Gastrocnemius medialis (tissue), 4 donors: ENCODE data around the gene STAT6. TPM values are rescaled to one million over a fixed set of nuclear protein-coding genes. Genes with fewer than 3 reads are reported as not detected.
"Not testable (repeated sequence)": the region's sequence is repeated elsewhere in the genome, so short reads cannot be mapped to it uniquely, and the experiment has no call there.

Experiments
- ATAC-seq, 2 donors: fragments of 150-250 bp; one replicate each; pipeline ENCODE4 v1.9.1; 2016
- DNase-seq, 2 donors: peaks; one replicate each; pipeline ENCODE4 v3.0.0-alpha.2; 2019
- H3K27ac ChIP-seq, 4 donors: fragments of 200-600 bp; sonication (generic); 1 replicate in 1 of 4; 2 replicates in 3 of 4; pipeline ENCODE4 v1.5.1; 2016 to 2018; ENCODE audit warnings: mild to moderate bottlenecking in 2 of 4, moderate library complexity in 1 of 4
- H3K27me3 ChIP-seq, 3 donors: fragments of 200-600 bp; sonication (generic) in 2 of 3; 1 replicate in 1 of 3; 2 replicates in 2 of 3; pipeline versions ENCODE4 v1.5.1 to v1.6.0; 2016 to 2019; ENCODE audit warnings: mild to moderate bottlenecking in 1 of 3, moderate library complexity in 1 of 3
- H3K36me3 ChIP-seq, 2 donors: fragments of 200-600 bp; sonication (generic) in 1 of 2; one replicate each; pipeline ENCODE4 v1.5.1; 2017 to 2018
- H3K4me1 ChIP-seq, 2 donors: fragments of 200-600 bp; sonication (generic) in 1 of 2; one replicate each; pipeline ENCODE4 v1.5.1; 2016 to 2017; ENCODE audit warnings: mild to moderate bottlenecking in 2 of 2
- H3K4me3 ChIP-seq, 4 donors: fragments of 200-600 bp; sonication (generic) in 3 of 4; 1 replicate in 1 of 4; 2 replicates in 3 of 4; pipeline ENCODE4 v1.5.1; 2016 to 2019; ENCODE audit warnings: mild to moderate bottlenecking in 2 of 4
- H3K9me3 ChIP-seq, 3 donors: fragments of 200-600 bp; sonication (generic) in 2 of 3; 1 replicate in 1 of 3; 2 replicates in 2 of 3; pipeline ENCODE4 v1.5.1; 2016 to 2019
- POLR2A ChIP-seq, 2 donors: fragments of 450-650 bp; IDR thresholded peaks; one replicate each; pipeline ENCODE4 v1.6.1; 2017; ENCODE audit warnings: antibody characterized with exemption in 2 of 2, mild to moderate bottlenecking in 2 of 2, moderate library complexity in 2 of 2
- in situ Hi-C, 4 donors: fragments of 200-750 bp; cut with MboI; loops; one replicate each; pipeline versions ENCODE4 v1.15.0 to v1.8.0; 2017; ENCODE audit warnings: low sequenced_read_pairs in 4 of 4
- intact Hi-C: fragments of 100-400 bp; cut with DNase I; formaldehyde crosslinking; loops from one replicate; pipeline ENCODE4 v1.15.1; 2023; ENCODE audit warnings: low total_unique reads
- total RNA-seq, 4 donors: library from RNA; depleted of rRNA; stranded (reverse); fragments of >200 nt; gene quantifications; one replicate each; pipeline versions ENCODE4 v1.1.0 to v1.2.3, GENCODE V29; 2016
- TF ChIP-seq, protein P1 (sequence below), 5 experiments: fragments of 450-650 bp in 3 of 5; fragments of 200-600 bp in 2 of 5; sonication (generic) in 2 of 5; IDR thresholded peaks in 4 of 5; conservative IDR thresholded peaks in 1 of 5; 1 replicate in 4 of 5; 2 replicates in 1 of 5; pipeline ENCODE4 v1.5.1; 2016 to 2019; ENCODE audit warnings: antibody characterized with exemption in 5 of 5, mild to moderate bottlenecking in 3 of 5, moderate library complexity in 3 of 5

STAT6 gene
- total RNA-seq, 4 donors from 2014 or later = 12.5 to 17.4 (median 14.4) TPM

DNA sequence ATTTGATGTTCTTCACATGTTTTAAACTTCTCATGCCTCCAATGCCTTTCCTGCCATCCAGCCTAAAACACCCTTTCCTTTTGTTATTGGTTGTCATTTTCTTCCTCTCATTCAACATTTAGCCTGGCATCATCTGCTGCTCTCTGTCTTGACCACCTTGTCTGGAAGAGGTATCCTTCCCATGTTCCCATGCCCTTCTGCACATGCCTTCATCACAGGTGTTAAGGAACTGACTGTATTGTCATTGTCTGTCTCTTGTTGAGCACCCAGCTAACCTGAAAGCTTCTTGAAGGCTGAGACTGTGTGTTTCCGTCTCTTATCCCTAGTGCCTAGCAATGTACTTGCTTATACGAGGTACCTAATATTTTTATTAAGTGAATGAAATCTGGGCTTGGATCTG, 12.7 kb upstream of the STAT6 start:
- intact Hi-C loops (loop anchor here (1.0 kb wide), 1 partner anchor 59 kb away; no protein-coding TSS in a partner anchor), in situ Hi-C loops (loop anchor here (5.0 kb wide), 2 partner anchors 53 to 58 kb away; no protein-coding TSS in a partner anchor)
- ATAC-seq = no peak
- no peak for DNase-seq
- Histone ChIP-seq H3K9me3 (no peaks in the 10 kb centered on the region), H3K27me3 (no peaks in the 10 kb centered on the region), H3K4me1 (peaks cover 7 to 10% of the 10 kb centered on the region in 2 donors), H3K27ac (no peak overlapping the region), H3K36me3 (no peaks in the 10 kb centered on the region), H3K4me3 (no peak overlapping the region)
- TF ChIP-seq, protein P1, sequence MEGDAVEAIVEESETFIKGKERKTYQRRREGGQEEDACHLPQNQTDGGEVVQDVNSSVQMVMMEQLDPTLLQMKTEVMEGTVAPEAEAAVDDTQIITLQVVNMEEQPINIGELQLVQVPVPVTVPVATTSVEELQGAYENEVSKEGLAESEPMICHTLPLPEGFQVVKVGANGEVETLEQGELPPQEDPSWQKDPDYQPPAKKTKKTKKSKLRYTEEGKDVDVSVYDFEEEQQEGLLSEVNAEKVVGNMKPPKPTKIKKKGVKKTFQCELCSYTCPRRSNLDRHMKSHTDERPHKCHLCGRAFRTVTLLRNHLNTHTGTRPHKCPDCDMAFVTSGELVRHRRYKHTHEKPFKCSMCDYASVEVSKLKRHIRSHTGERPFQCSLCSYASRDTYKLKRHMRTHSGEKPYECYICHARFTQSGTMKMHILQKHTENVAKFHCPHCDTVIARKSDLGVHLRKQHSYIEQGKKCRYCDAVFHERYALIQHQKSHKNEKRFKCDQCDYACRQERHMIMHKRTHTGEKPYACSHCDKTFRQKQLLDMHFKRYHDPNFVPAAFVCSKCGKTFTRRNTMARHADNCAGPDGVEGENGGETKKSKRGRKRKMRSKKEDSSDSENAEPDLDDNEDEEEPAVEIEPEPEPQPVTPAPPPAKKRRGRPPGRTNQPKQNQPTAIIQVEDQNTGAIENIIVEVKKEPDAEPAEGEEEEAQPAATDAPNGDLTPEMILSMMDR (IDR thresholded peaks at IDR 0.05 in 4 of 5, conservative IDR thresholded peaks at IDR 0.05 in 1 of 5) = no peak
- TF ChIP-seq POLR2A (IDR thresholded peaks at IDR 0.05) = no peak

DNA sequence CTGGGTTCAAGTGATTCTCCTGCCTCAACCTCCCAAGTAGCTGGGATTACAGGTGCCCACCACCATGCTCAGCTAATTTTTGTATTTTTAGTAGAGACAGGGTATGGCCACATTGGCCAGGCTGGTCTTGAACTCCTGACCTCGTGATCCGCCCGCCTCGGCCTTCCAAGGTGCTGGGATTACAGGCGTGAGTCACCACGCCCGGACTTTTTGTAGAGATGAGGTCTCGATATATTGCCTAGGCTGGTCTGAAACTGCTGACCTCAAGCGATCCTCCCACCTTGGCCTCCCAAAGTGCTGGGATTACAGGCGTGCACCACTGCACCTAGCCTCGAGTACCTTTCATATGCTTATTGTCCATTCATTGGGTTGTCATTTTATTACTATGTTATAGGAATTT, 9.6 kb upstream of the STAT6 start:
- H3K9me3 ChIP-seq, H3K4me1 ChIP-seq, DNase-seq, intact Hi-C loops, H3K4me3 ChIP-seq, ATAC-seq, H3K27ac ChIP-seq, H3K36me3 ChIP-seq, H3K27me3 ChIP-seq: not testable (repeated sequence)
- in situ Hi-C loops = loop anchor here (5.0 kb wide), 2 partner anchors 57 to 62 kb away; no protein-coding TSS in a partner anchor

DNA sequence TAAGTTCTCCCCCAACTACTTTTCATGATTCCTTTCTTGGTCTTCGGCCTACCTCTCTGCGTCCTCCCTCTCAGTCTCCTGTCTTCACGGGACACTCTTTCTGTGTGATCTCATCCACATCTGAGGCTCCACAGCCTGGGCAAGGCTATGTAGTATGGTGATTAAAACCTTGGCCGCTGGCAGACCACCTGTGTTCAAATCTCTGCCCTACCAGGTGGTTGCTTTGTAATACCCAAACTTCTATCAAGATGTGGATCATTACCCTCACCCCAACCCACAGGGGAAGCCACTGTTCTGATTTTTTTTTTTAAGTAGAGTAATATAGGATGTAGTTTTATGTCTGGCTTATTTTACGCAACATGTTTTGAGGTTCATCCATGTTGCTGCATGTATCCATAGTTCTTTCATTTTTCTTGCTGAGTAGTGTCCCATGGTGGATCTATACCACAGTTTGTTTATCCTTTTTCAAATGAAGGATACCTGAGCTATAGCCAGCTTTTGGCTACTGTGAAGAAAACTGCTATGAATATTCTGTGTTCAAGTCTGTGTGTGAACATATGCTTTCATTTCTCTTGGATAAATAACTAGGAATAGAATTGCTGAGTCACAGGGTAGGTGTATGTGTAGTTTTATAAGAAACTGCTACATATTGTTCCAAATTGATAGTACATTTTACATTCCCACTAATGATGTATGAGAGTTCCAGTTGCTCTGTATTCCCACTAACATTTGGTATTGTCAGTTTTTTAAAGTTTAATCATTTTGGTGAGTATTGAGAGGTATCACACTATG, 8.3 kb upstream of the STAT6 start:
- no peak overlapping the region for H3K27ac ChIP-seq
- H3K36me3 ChIP-seq = no peaks in the 10 kb centered on the region
- H3K4me1 ChIP-seq = no peaks in the 10 kb centered on the region
- no peaks in the 10 kb centered on the region for H3K9me3 ChIP-seq
- no peaks in the 10 kb centered on the region for H3K27me3 ChIP-seq
- no peak for DNase-seq
- no peak for TF ChIP-seq POLR2A (IDR thresholded peaks at IDR 0.05)
- TF ChIP-seq, protein P1 (IDR thresholded peaks at IDR 0.05 in 4 of 5, conservative IDR thresholded peaks at IDR 0.05 in 1 of 5) = no peak
- in situ Hi-C loops (loop anchor here (5.0 to 10.0 kb wide), 3 partner anchors 55 to 63 kb away; no protein-coding TSS in a partner anchor), intact Hi-C loops (no loop called here)
- no peak overlapping the region for H3K4me3 ChIP-seq
- ATAC-seq = no peak

DNA sequence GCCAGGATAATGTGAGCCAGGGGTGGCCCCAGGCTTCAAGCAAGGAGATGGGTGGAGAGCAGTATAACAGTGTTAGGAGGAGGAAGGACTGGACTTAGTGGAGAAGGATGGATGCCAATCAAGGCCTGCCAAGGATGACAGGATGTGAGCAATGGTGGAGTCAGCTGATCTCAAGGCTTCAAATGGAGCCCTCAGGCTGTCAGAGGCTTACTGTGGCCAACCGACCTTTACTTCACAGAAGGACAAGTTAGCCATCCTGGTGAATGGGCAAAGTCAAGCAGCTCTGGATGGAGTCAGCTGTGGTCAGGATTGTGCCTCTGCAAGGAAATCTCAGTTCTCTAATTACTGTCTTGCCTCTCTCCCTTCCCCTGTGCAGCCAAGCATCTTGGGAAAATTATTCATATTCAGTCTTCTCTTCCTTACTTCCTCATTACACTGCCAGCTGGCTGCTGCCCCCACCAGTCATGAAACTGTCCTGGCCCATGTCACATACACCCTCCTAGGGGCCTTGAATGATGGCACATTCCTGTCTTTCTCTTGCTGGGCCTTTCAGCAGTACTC, 7.6 kb upstream of the STAT6 start:
- no peak for TF ChIP-seq POLR2A (IDR thresholded peaks at IDR 0.05)
- TF ChIP-seq, protein P1 (IDR thresholded peaks at IDR 0.05 in 4 of 5, conservative IDR thresholded peaks at IDR 0.05 in 1 of 5) = no peak
- no peaks in the 10 kb centered on the region for H3K27me3 ChIP-seq

DNA sequence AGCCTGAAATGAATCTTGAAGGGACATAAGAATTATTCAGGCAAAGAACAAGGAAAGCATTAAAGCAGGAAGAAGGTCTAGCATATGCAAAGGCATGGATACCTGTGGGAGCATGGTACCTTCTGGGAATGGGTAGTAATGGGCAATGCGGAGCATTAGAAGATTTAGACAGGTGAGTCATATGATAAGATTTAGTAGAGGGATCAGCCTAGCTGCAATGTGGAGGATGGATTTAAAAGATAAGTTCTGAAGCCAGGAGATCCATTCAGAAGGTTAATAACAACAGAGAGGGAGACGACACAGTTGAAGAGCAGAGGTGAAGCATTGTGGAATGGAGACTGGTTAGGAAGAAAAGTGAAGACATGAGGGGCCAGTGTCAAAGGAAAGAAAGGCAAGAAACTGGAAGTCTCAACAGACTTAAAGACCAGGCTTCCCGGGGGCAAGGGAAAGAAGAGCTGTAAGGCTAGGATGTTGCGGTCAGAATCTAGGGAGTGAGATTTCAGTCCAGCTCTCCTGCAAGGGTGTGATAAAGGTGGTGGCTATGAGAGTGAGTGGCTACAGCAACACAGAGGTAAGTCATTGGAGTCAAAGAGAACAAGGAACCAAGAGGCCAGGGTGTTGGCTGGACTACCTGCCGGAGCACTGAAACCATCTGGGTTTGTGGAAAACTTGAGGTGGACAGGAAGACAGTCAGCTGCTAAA, 5.6 kb upstream of the STAT6 start:
- DNase-seq (no peak), ATAC-seq (no peak)
- no peaks in the 10 kb centered on the region for H3K36me3 ChIP-seq
- H3K9me3 ChIP-seq = no peaks in the 10 kb centered on the region
- in situ Hi-C loops (loop anchor here in 1 of 4 donors (10.0 kb wide), 1 partner anchor 52 kb away; no protein-coding TSS in a partner anchor), intact Hi-C loops (no loop called here)
- H3K27me3 ChIP-seq = no peaks in the 10 kb centered on the region
- no peak overlapping the region for H3K27ac ChIP-seq
- H3K4me3 ChIP-seq = no peak overlapping the region
- peaks cover 4 to 7% of the 10 kb centered on the region in 2 donors for H3K4me1 ChIP-seq
- TF ChIP-seq, protein P1 (IDR thresholded peaks at IDR 0.05 in 4 of 5, conservative IDR thresholded peaks at IDR 0.05 in 1 of 5) = no peak
- no peak for TF ChIP-seq POLR2A (IDR thresholded peaks at IDR 0.05)

More for the DNA sequence above, 7.6 kb upstream of the STAT6 start:
- in situ Hi-C loops (loop anchor here in 1 of 4 donors (10.0 kb wide), 1 partner anchor 54 kb away; no protein-coding TSS in a partner anchor), intact Hi-C loops (no loop called here)
- no peaks in the 10 kb centered on the region for H3K4me1 ChIP-seq
- no peak overlapping the region for H3K4me3 ChIP-seq
- H3K27ac ChIP-seq = no peak overlapping the region
- no peak for DNase-seq
- no peaks in the 10 kb centered on the region for H3K9me3 ChIP-seq
- no peaks in the 10 kb centered on the region for H3K36me3 ChIP-seq
- ATAC-seq = peak in 1 of 2 donors; percentile 46
